IPS-18c (cell line): ENCODE results near the gene MAST2.
"Not testable (repeated sequence)": the region's sequence is repeated elsewhere in the genome, so short reads cannot be mapped to it uniquely, and the experiment has no call there.

ENCODE experiments used
- H3K4me3 ChIP-seq: 2 replicates; pipeline ENCODE4 v1.7.0; 2013; ENCODE audit warnings: low read depth, mild to moderate bottlenecking, low read length, moderate library complexity; ENCODE audit not compliant: insufficient read depth
- H3K9me3 ChIP-seq: one replicate; pipeline ENCODE4 v1.6.1; 2013; ENCODE audit warnings: mild to moderate bottlenecking, low read length, moderate library complexity; ENCODE audit not compliant: control insufficient read depth, insufficient read depth

Gene MAST2

GRCh38 chr1:45872173-45872801 is 68.9 kb downstream of the MAST2 start:
- not testable (repeated sequence) for H3K9me3 ChIP-seq, H3K4me3 ChIP-seq

- no peak overlapping the region for H3K4me3 ChIP-seq
- no peaks in the 10 kb centered on the region for H3K9me3 ChIP-seq
Measured at GRCh38 chr1:45876000-45876617, 72.7 kb downstream of the MAST2 start.

GRCh38 chr1:45877264-45877663 is 73.9 kb downstream of the MAST2 start:
- Histone ChIP-seq H3K9me3 (no peaks in the 10 kb centered on the region), H3K4me3 (no peak overlapping the region)

GRCh38 chr1:45879885-45880598 is 76.6 kb downstream of the MAST2 start:
- Histone ChIP-seq H3K9me3 (no peaks in the 10 kb centered on the region), H3K4me3 (no peak overlapping the region)

GRCh38 chr1:45880930-45881329 is 77.5 kb downstream of the MAST2 start:
- Histone ChIP-seq H3K9me3 (no peaks in the 10 kb centered on the region), H3K4me3 (no peak overlapping the region)

- no peak overlapping the region for H3K4me3 ChIP-seq
- no peaks in the 10 kb centered on the region for H3K9me3 ChIP-seq
Measured at GRCh38 chr1:45883658-45884057, 80.2 kb downstream of the MAST2 start.

- no peak overlapping the region for H3K4me3 ChIP-seq
- no peaks in the 10 kb centered on the region for H3K9me3 ChIP-seq
Measured at GRCh38 chr1:45884700-45885099, 81.3 kb downstream of the MAST2 start.

GRCh38 chr1:45886229-45886628 is 82.8 kb downstream of the MAST2 start:
- H3K9me3 ChIP-seq: no peaks in the 10 kb centered on the region
- no peak overlapping the region for H3K4me3 ChIP-seq

- Histone ChIP-seq H3K4me3 (no peak overlapping the region), H3K9me3 (no peaks in the 10 kb centered on the region)
Measured at GRCh38 chr1:45887156-45887842, 83.9 kb downstream of the MAST2 start.

GRCh38 chr1:45890078-45890477 is 86.7 kb downstream of the MAST2 start:
- H3K9me3 ChIP-seq: no peaks in the 10 kb centered on the region
- no peak overlapping the region for H3K4me3 ChIP-seq

GRCh38 chr1:45891087-45891486 is 87.7 kb downstream of the MAST2 start:
- no peak overlapping the region for H3K4me3 ChIP-seq

GRCh38 chr1:45892068-45892785 is 88.8 kb downstream of the MAST2 start:
- H3K4me3 ChIP-seq: no peak overlapping the region

More at GRCh38 chr1:45891087-45891486, 87.7 kb downstream of the MAST2 start:
- H3K9me3 ChIP-seq: no peaks in the 10 kb centered on the region

GRCh38 chr1:45894331-45894730 is 90.9 kb downstream of the MAST2 start:
- Histone ChIP-seq H3K4me3 (no peak overlapping the region), H3K9me3 (no peaks in the 10 kb centered on the region)

More at GRCh38 chr1:45892068-45892785, 88.8 kb downstream of the MAST2 start:
- no peaks in the 10 kb centered on the region for H3K9me3 ChIP-seq

GRCh38 chr1:45894921-45895320 is 91.5 kb downstream of the MAST2 start:
- Histone ChIP-seq H3K9me3 (no peaks in the 10 kb centered on the region), H3K4me3 (no peak overlapping the region)

- Histone ChIP-seq H3K4me3 (no peak overlapping the region), H3K9me3 (no peaks in the 10 kb centered on the region)
Measured at GRCh38 chr1:45895406-45895805, 92.0 kb downstream of the MAST2 start.

- H3K4me3 ChIP-seq: no peak overlapping the region
Measured at GRCh38 chr1:45906883-45907282, 103.5 kb downstream of the MAST2 start.

GRCh38 chr1:45908611-45909140 is 105.3 kb downstream of the MAST2 start:
- H3K4me3 ChIP-seq: no peak overlapping the region
- no peaks in the 10 kb centered on the region for H3K9me3 ChIP-seq

More at GRCh38 chr1:45906883-45907282, 103.5 kb downstream of the MAST2 start:
- no peaks in the 10 kb centered on the region for H3K9me3 ChIP-seq
